H9 (cell line): ENCODE data around the gene ANKRD44. TPM values are rescaled to one million over a fixed set of nuclear protein-coding genes. Genes with fewer than 3 reads are reported as not detected.

Experiments used
- DNase-seq: peaks from one replicate; pipeline ENCODE4 v3.0.0-alpha.2; 2017
- H2AFZ ChIP-seq: one replicate; pipeline ENCODE4 v1.6.1; 2013; ENCODE audit warnings: mild to moderate bottlenecking, low read length, control low read depth, moderate library complexity
- H2AK5ac ChIP-seq: 2 replicates; pipeline ENCODE4 v1.6.1; 2013; ENCODE audit warnings: low read length, control low read depth, mixed read lengths; ENCODE audit not compliant: insufficient read length
- H2BK120ac ChIP-seq: one replicate; pipeline ENCODE4 v1.6.1; 2013; ENCODE audit warnings: low read depth, mild to moderate bottlenecking, low read length, control low read depth, inconsistent platforms; ENCODE audit not compliant: poor library complexity, severe bottlenecking
- H2BK12ac ChIP-seq: 2 replicates; pipeline ENCODE4 v1.6.1; 2013; ENCODE audit warnings: low read length, control low read depth, mixed read lengths, low read depth; ENCODE audit not compliant: insufficient read length
- H2BK15ac ChIP-seq: 2 replicates; pipeline ENCODE4 v1.6.1; 2013; ENCODE audit warnings: low read depth, low read length, control low read depth
- H2BK20ac ChIP-seq: one replicate; pipeline ENCODE4 v1.6.1; 2013; ENCODE audit warnings: low read depth, mild to moderate bottlenecking, low read length, control low read depth, inconsistent platforms; ENCODE audit not compliant: poor library complexity, severe bottlenecking
- H2BK5ac ChIP-seq: 2 replicates; pipeline ENCODE4 v1.6.1; 2013; ENCODE audit warnings: low read length, control low read depth, mixed read lengths; ENCODE audit not compliant: insufficient read length
- H3K14ac ChIP-seq: 2 replicates; pipeline ENCODE4 v1.6.1; 2013; ENCODE audit warnings: low read length, control low read depth; ENCODE audit not compliant: insufficient read depth
- H3K18ac ChIP-seq: 2 replicates; pipeline ENCODE4 v1.6.1; 2013; ENCODE audit warnings: low read depth, mild to moderate bottlenecking, mixed read lengths, low read length, control low read depth; ENCODE audit not compliant: insufficient read length
- H3K23ac ChIP-seq: 2 replicates; pipeline ENCODE4 v1.6.1; 2013; ENCODE audit warnings: low read length, control low read depth, mixed read lengths, low read depth; ENCODE audit not compliant: insufficient read length
- H3K23me2 ChIP-seq: 2 replicates; pipeline ENCODE4 v1.6.1; 2013; ENCODE audit warnings: low read depth, mild to moderate bottlenecking, mixed read lengths, low read length, control low read depth; ENCODE audit not compliant: insufficient read length, poor library complexity, severe bottlenecking
- H3K27ac ChIP-seq: 2 replicates; pipeline ENCODE4 v1.5.1; 2013; ENCODE audit warnings: low read length, control low read depth, mixed read lengths, low read depth; ENCODE audit not compliant: insufficient read length
- H3K27me3 ChIP-seq: 2 replicates; pipeline ENCODE4 v1.6.1; 2013; ENCODE audit warnings: low read length, control low read depth, inconsistent platforms; ENCODE audit not compliant: insufficient read depth
- H3K4ac ChIP-seq: 2 replicates; pipeline ENCODE4 v1.6.1; 2013; ENCODE audit warnings: low read depth, mild to moderate bottlenecking, control low read depth, inconsistent platforms, low read length, moderate library complexity
- H3K4me1 ChIP-seq: 2 replicates; pipeline ENCODE4 v1.6.1; 2013; ENCODE audit warnings: low read length, control low read depth, inconsistent platforms; ENCODE audit not compliant: insufficient read depth
- H3K4me2 ChIP-seq: 2 replicates; pipeline ENCODE4 v1.6.1; 2013; ENCODE audit warnings: low read length, control low read depth, mixed read lengths; ENCODE audit not compliant: insufficient read length, insufficient read depth
- H3K56ac ChIP-seq: 2 replicates; pipeline ENCODE4 v1.6.1; 2013; ENCODE audit warnings: low read depth, mild to moderate bottlenecking, mixed read lengths, low read length, control low read depth; ENCODE audit not compliant: insufficient read length
- H3K79me1 ChIP-seq: 2 replicates; pipeline ENCODE4 v1.6.1; 2013; ENCODE audit warnings: low read depth, mild to moderate bottlenecking, moderate library complexity, low read length, control low read depth, inconsistent platforms; ENCODE audit not compliant: insufficient read depth, poor library complexity, severe bottlenecking
- H3K79me2 ChIP-seq: 2 replicates; pipeline ENCODE4 v1.6.1; 2013; ENCODE audit warnings: low read length, control low read depth, inconsistent platforms; ENCODE audit not compliant: insufficient read depth
- H3K9ac ChIP-seq: 2 replicates; pipeline ENCODE4 v1.6.1; 2013; ENCODE audit warnings: low read length, control low read depth, mixed read lengths; ENCODE audit not compliant: insufficient read length; ENCODE audit errors: extremely low read depth
- H3K9me3 ChIP-seq: one replicate; pipeline ENCODE4 v1.6.1; 2013; ENCODE audit warnings: low read depth, low read length, inconsistent platforms; ENCODE audit not compliant: control insufficient read depth
- H3T11ph ChIP-seq: one replicate; pipeline ENCODE4 v1.6.1; 2013; ENCODE audit warnings: mild to moderate bottlenecking, low read length, control low read depth, inconsistent platforms
- H4K20me1 ChIP-seq: one replicate; pipeline ENCODE4 v1.6.1; 2013; ENCODE audit not compliant: control insufficient read depth, insufficient read length, insufficient read depth
- H4K5ac ChIP-seq: 2 replicates; pipeline ENCODE4 v1.6.1; 2013; ENCODE audit warnings: low read depth, mild to moderate bottlenecking, mixed read lengths, low read length, control low read depth; ENCODE audit not compliant: insufficient read length
- H4K8ac ChIP-seq: replicated peaks from 2 replicates; pipeline ENCODE4 v1.6.1; 2013; ENCODE audit warnings: low read length, control low read depth, mixed read lengths, low read depth; ENCODE audit not compliant: insufficient read length
- H4K91ac ChIP-seq: 2 replicates; pipeline ENCODE4 v1.6.1; 2013; ENCODE audit warnings: low read depth, mild to moderate bottlenecking, moderate library complexity, mixed read lengths, low read length, control low read depth; ENCODE audit not compliant: insufficient read length
- H3K27ac Mint-ChIP-seq, 3 experiments: 2 replicates in 2 of 3; 3 replicates in 1 of 3; pipeline ENCODE4 v1.8.0; 2020 to 2021; ENCODE audit warnings: mixed read lengths in 3 of 3, mild to moderate bottlenecking in 1 of 3, moderate library complexity in 1 of 3
- H3K27me3 Mint-ChIP-seq: 2 replicates; pipeline ENCODE4 v1.8.0; 2021; ENCODE audit warnings: low read depth, mild to moderate bottlenecking, moderate library complexity, mixed read lengths
- H3K36me3 Mint-ChIP-seq, 3 experiments: 2 replicates in 2 of 3; 3 replicates in 1 of 3; pipeline ENCODE4 v1.8.0; 2020 to 2021; ENCODE audit warnings: low read depth in 3 of 3, mixed read lengths in 3 of 3; ENCODE audit not compliant: insufficient read depth in 1 of 3
- H3K4me1 Mint-ChIP-seq, 2 experiments: 2 replicates each; pipeline ENCODE4 v1.8.0; 2020; ENCODE audit warnings: mixed read lengths in 2 of 2
- H3K4me3 Mint-ChIP-seq, 2 experiments: 2 replicates in 1 of 2; 3 replicates in 1 of 2; pipeline ENCODE4 v1.8.0; 2020 to 2021; ENCODE audit warnings: mild to moderate bottlenecking in 2 of 2, mixed read lengths in 2 of 2, moderate library complexity in 1 of 2
- H3K9me3 Mint-ChIP-seq, 2 experiments: 2 replicates in 1 of 2; 3 replicates in 1 of 2; pipeline ENCODE4 v1.8.0; 2020; ENCODE audit warnings: mild to moderate bottlenecking in 2 of 2, mixed read lengths in 2 of 2, moderate library complexity in 1 of 2
- CTCF ChIP-seq: fragments of 200-600 bp; sonication (generic); conservative IDR thresholded peaks from 3 replicates; pipeline ENCODE4 v1.8.0; 2021; ENCODE audit warnings: antibody characterized with exemption, mild to moderate bottlenecking
- WGBS: extraction: QIAGEN DNeasy Blood & Tissue Kit; methylation state at CpG from one replicate; pipeline ENCODE4 v1.1.7; 2013; ENCODE audit warnings: missing lambda C conversion rate, low lambda C conversion rate, mixed read lengths; ENCODE audit not compliant: insufficient read length; ENCODE audit errors: extremely low coverage; 5-methylcytosine and 5-hydroxymethylcytosine counted together
- total RNA-seq: library from RNA; stranded (reverse); gene quantifications from 2 replicates; pipeline ENCODE4 v1.2.1, GENCODE V29; 2021

The ANKRD44 gene
- total RNA-seq, 1 experiment from 2014 or later, result 1.9 TPM

- WGBS, result no CpG with 5 or more reads among the region's 2 CpGs
- Histone ChIP-seq H3K14ac (no peak overlapping the region), H4K8ac (no peak overlapping the region)
Observed at GRCh38 chr2:197258580-197258979, 52.0 kb downstream of the ANKRD44 start.

More at GRCh38 chr2:197258580-197258979, 52.0 kb downstream of the ANKRD44 start:
- Histone ChIP-seq H4K91ac (no peak overlapping the region), H2AK5ac (no peak overlapping the region), H2BK12ac (no peak overlapping the region), H2BK5ac (no peak overlapping the region), H3K23ac (no peak overlapping the region), H3K27ac (no peak overlapping the region), H3K79me1 (no peaks in the 10 kb centered on the region), H4K20me1 (no peaks in the 10 kb centered on the region), H2BK20ac (no peak overlapping the region), H3T11ph (no peak overlapping the region), H3K9ac (no peak overlapping the region), H3K18ac (no peak overlapping the region), H3K27me3 (no peaks in the 10 kb centered on the region), H3K4me2 (no peak overlapping the region), H3K23me2 (no peaks in the 10 kb centered on the region), H3K4ac (no peak overlapping the region), H3K9me3 (no peaks in the 10 kb centered on the region), H3K79me2 (no peaks in the 10 kb centered on the region), H2BK120ac (no peak overlapping the region), H4K5ac (no peak overlapping the region), H2AFZ (no peak overlapping the region), H2BK15ac (no peak overlapping the region), H3K56ac (no peak overlapping the region), H3K4me1 (no peaks in the 10 kb centered on the region)
- no peaks in the 10 kb centered on the region for H3K36me3 Mint-ChIP-seq
- no peak overlapping the region for H3K27ac Mint-ChIP-seq
- H3K9me3 Mint-ChIP-seq, result peaks cover 0 to 2% of the 10 kb centered on the region in 2 experiments; a peak in 1 of 5 replicates
- TF ChIP-seq CTCF, result no peak
- H3K4me3 Mint-ChIP-seq, result no peak overlapping the region
- no peaks in the 10 kb centered on the region; the same call in 1 of the 2 replicates for H3K27me3 Mint-ChIP-seq
- DNase-seq, result no peak
- H3K4me1 Mint-ChIP-seq, result peaks cover 7 to 9% of the 10 kb centered on the region in 2 experiments
